ENCODE data around the gene TAC4. TPM values are rescaled to one million over a fixed set of nuclear protein-coding genes. Genes with fewer than 3 reads are reported as not detected.

Gene TAC4
- total RNA-seq, 1 donor from 2014 or later: not detected

DNA sequence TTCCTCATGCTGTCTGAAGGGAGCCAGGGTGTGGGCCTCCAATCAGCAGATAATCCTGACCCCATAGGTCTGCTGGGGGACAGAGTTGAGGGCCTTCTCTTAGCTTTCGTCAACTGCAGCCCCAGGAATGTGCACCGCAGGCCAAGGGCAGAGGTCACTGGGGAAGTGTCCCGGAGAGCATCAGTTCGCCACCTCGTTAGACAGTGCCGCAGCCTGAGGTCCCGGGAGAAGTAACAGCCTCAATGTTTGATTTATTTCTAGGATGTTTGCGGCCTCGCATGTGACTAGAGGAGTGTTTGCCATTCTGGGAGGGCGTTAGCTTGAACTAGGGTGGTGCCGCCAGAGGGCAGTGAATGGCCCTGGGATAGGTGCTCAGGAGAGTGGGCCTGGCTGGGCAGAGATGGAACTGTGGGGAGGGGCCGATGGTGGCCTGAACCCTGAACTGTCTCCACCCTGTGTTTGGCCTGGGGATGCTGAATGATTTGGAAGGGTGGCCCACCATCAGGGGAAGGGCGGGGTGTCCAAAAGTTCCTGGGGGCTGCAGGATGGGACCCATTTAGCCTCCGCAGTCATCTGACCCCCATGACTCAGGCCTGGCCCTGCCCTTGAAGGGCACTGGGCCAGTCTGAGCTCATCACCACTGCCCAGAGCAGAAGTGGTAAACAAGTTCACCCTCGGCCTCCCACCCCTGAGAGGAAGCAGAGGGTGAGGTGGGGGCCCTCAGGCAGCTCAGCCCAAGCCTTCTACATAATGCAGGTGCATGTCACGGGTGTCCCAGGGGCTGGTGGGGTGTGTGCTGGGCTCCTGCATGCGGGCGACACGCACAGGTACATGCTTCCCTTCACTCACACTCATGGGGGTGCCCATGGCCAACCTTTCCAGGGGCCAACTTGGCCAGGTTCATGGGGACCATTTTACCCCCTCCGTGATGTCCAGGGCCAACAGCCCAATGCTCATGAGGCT, 12.4 kb upstream of the TAC4 start:
- TF ChIP-seq, protein P1, sequence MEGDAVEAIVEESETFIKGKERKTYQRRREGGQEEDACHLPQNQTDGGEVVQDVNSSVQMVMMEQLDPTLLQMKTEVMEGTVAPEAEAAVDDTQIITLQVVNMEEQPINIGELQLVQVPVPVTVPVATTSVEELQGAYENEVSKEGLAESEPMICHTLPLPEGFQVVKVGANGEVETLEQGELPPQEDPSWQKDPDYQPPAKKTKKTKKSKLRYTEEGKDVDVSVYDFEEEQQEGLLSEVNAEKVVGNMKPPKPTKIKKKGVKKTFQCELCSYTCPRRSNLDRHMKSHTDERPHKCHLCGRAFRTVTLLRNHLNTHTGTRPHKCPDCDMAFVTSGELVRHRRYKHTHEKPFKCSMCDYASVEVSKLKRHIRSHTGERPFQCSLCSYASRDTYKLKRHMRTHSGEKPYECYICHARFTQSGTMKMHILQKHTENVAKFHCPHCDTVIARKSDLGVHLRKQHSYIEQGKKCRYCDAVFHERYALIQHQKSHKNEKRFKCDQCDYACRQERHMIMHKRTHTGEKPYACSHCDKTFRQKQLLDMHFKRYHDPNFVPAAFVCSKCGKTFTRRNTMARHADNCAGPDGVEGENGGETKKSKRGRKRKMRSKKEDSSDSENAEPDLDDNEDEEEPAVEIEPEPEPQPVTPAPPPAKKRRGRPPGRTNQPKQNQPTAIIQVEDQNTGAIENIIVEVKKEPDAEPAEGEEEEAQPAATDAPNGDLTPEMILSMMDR (IDR thresholded peaks at IDR 0.05; ENCODE audit: unreplicated experiment): no peak
- Mint-ChIP-seq H3K4me3 (ENCODE audit: unreplicated experiment) (no peak overlapping the region), H3K27me3 (ENCODE audit: unreplicated experiment) (peaks cover 8% of the 10 kb centered on the region), H3K27ac (ENCODE audit: unreplicated experiment) (no peak overlapping the region), H3K36me3 (ENCODE audit: low read depth, unreplicated experiment) (no peaks in the 10 kb centered on the region), H3K9me3 (ENCODE audit: unreplicated experiment) (no peaks in the 10 kb centered on the region), H3K4me1 (ENCODE audit: unreplicated experiment) (no peaks in the 10 kb centered on the region)
- no peak for DNase-seq (ENCODE audit: low spot score)

DNA sequence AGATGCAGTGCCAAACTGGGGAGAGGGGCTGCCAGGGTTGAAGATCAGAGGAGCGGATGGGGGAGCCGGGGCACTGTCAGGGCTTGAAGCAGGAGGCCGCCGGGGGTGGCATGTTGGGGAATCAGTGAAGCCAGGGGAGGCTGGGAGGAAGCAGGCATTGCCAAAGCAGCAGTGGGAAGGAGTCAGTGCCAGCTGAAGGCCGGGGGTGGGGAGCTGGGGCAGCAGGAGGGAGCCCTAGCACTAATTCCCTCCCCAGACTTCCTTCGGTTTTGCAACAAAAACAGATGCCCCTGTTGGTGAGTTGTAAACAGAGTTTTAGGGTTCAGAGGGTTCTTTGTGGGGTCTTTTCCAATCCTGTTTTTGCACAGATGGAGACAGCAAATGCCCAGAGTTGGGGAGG, 10.9 kb upstream of the TAC4 start:
- no peaks in the 10 kb centered on the region for H3K9me3 Mint-ChIP-seq (ENCODE audit: unreplicated experiment)
- no peak overlapping the region for H3K27ac Mint-ChIP-seq (ENCODE audit: unreplicated experiment)
- TF ChIP-seq, protein P1 (IDR thresholded peaks at IDR 0.05; ENCODE audit: unreplicated experiment): no peak
- no peaks in the 10 kb centered on the region for H3K4me1 Mint-ChIP-seq (ENCODE audit: unreplicated experiment)
- peaks cover 10% of the 10 kb centered on the region for H3K27me3 Mint-ChIP-seq (ENCODE audit: unreplicated experiment)
- H3K4me3 Mint-ChIP-seq (ENCODE audit: unreplicated experiment): no peak overlapping the region
- no peaks in the 10 kb centered on the region for H3K36me3 Mint-ChIP-seq (ENCODE audit: low read depth, unreplicated experiment)
- no peak for DNase-seq (ENCODE audit: low spot score)

DNA sequence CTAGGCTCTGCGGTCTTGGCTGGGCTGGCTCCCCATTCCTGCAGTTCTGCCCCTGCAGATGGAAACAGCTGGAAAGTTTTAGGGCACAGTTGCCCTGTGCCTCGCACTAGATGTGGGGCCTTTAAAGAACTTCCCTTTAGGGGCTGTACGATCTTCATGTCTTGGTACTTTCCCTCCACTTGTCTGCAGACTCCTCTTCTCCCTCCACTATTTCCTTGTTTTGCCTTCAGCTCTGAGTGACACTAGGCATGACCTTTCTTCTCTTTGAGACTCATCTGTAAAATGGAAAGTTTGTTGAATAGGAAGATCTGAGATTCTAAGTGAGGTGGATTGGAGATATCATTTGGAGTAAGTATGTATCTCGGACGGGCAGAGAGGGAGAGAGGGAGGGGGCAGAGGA, 6.3 kb upstream of the TAC4 start:
- H3K9me3 Mint-ChIP-seq (ENCODE audit: unreplicated experiment): no peaks in the 10 kb centered on the region
- DNase-seq (ENCODE audit: low spot score): no peak
- peaks cover 17% of the 10 kb centered on the region for H3K27me3 Mint-ChIP-seq (ENCODE audit: unreplicated experiment)
- peaks cover 8% of the 10 kb centered on the region for H3K4me1 Mint-ChIP-seq (ENCODE audit: unreplicated experiment)
- peak overlapping the region; percentile 17 for H3K4me3 Mint-ChIP-seq (ENCODE audit: unreplicated experiment)
- peak overlapping the region; percentile 39 for H3K27ac Mint-ChIP-seq (ENCODE audit: unreplicated experiment)
- TF ChIP-seq, protein P1 (IDR thresholded peaks at IDR 0.05; ENCODE audit: unreplicated experiment): no peak
- no peaks in the 10 kb centered on the region for H3K36me3 Mint-ChIP-seq (ENCODE audit: low read depth, unreplicated experiment)

DNA sequence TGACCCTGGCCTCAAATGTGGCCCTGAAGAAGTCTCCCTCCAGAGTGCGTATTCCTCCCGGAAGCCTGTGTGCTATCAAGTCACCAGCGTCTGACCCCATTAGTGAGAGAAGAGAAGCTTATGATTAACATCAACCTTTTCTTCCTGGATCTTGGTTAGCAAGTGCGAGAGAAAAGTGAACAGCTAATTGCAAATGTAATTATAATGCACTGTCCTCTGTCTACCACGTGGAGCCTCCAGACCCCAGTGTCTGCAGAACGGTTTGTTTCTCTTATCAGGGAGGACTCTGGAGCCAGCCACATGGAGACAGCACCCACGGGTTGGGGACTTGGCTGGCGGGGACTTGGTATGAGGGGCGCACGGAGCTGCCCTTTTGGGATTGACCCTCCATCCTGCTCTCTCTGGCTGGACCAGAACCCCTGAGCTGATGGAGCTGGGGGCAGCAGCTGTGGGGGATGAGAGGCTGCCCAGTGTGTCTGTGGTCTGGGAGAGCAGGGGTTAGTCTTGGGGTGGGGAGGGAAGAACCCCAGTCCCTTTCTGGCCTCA, 5.7 kb upstream of the TAC4 start:
- Mint-ChIP-seq H3K36me3 (ENCODE audit: low read depth, unreplicated experiment) (peaks cover under 1% of the 10 kb centered on the region), H3K9me3 (ENCODE audit: unreplicated experiment) (no peaks in the 10 kb centered on the region), H3K4me3 (ENCODE audit: unreplicated experiment) (no peak overlapping the region), H3K27me3 (ENCODE audit: unreplicated experiment) (peaks cover 17% of the 10 kb centered on the region), H3K27ac (ENCODE audit: unreplicated experiment) (no peak overlapping the region), H3K4me1 (ENCODE audit: unreplicated experiment) (peaks cover 10% of the 10 kb centered on the region)
- TF ChIP-seq, protein P1 (IDR thresholded peaks at IDR 0.05; ENCODE audit: unreplicated experiment): no peak
- no peak for DNase-seq (ENCODE audit: low spot score)
